SH-SY5Y (cell line): ENCODE measurements around the gene CPLX1.

Experiments
- GATA2 ChIP-seq: IDR thresholded peaks from 2 replicates; pipeline ENCODE4 v1.6.1; 2011; ENCODE audit warnings: mild to moderate bottlenecking, low read depth, low read length
- GATA3 ChIP-seq: IDR thresholded peaks from 2 replicates; pipeline ENCODE4 v1.6.1; 2011; ENCODE audit warnings: low read depth, mild to moderate bottlenecking, low read length, moderate library complexity

The CPLX1 gene

GRCh38 chr4:742096-742741 is 83.7 kb downstream of the CPLX1 start:
- TF ChIP-seq GATA2 (no peak), GATA3 (no peak)

- TF ChIP-seq GATA3, result no peak
- TF ChIP-seq GATA2, result no peak
Measured at GRCh38 chr4:740656-741282, 85.2 kb downstream of the CPLX1 start.

- TF ChIP-seq GATA3 (no peak), GATA2 (no peak)
Measured at GRCh38 chr4:740011-740410, 85.9 kb downstream of the CPLX1 start.

- TF ChIP-seq GATA2 (no peak), GATA3 (no peak)
Measured at GRCh38 chr4:739569-739968, 86.4 kb downstream of the CPLX1 start.

GRCh38 chr4:738781-739280 is 87.1 kb downstream of the CPLX1 start:
- TF ChIP-seq GATA2 (no peak), GATA3 (no peak)

GRCh38 chr4:735583-735982 is 90.3 kb downstream of the CPLX1 start:
- no peak for TF ChIP-seq GATA2
- TF ChIP-seq GATA3, result no peak
